Stimulated activated CD8-positive, alpha-beta memory T cell treated with anti-CD3 and anti-CD28 coated beads, Interleukin-15, amount 100 ng/mL, for 1 hour (primary cell): Measurements from ENCODE around the gene OR10G8.

Source experiments
- DNase-seq: peaks from one replicate; pipeline ENCODE4 v3.0.0-alpha.2; 2020; ENCODE audit warnings: low read depth

The OR10G8 gene

GRCh38 chr11:124078591-124078990, 52.0 kb downstream of the OR10G8 start:
- DNase-seq = no peak

- no peak for DNase-seq
Observed at GRCh38 chr11:124079631-124080326, 53.2 kb downstream of the OR10G8 start.
